Adrenal gland (tissue), 5 donors: ENCODE data around the gene PCSK6.

Source experiments
- CTCF ChIP-seq, 6 experiments: fragments of 450-650 bp in 4 of 6; fragments of 200-600 bp in 2 of 6; sonication (generic) in 1 of 6; IDR thresholded peaks; 1 replicate in 5 of 6; 2 replicates in 1 of 6; pipeline versions ENCODE4 v1.5.1 to v1.8.0; 2016 to 2021; ENCODE audit warnings: antibody characterized with exemption in 6 of 6, mild to moderate bottlenecking in 2 of 6, moderate library complexity in 1 of 6
- POLR2A ChIP-seq, 2 donors: fragments of 450-650 bp; IDR thresholded peaks; one replicate each; pipeline ENCODE4 v1.6.1; 2017; ENCODE audit warnings: antibody characterized with exemption in 2 of 2, mild to moderate bottlenecking in 2 of 2, moderate library complexity in 1 of 2
- donor health status: DM: no; HTN: no; CAD: no.

DNA sequence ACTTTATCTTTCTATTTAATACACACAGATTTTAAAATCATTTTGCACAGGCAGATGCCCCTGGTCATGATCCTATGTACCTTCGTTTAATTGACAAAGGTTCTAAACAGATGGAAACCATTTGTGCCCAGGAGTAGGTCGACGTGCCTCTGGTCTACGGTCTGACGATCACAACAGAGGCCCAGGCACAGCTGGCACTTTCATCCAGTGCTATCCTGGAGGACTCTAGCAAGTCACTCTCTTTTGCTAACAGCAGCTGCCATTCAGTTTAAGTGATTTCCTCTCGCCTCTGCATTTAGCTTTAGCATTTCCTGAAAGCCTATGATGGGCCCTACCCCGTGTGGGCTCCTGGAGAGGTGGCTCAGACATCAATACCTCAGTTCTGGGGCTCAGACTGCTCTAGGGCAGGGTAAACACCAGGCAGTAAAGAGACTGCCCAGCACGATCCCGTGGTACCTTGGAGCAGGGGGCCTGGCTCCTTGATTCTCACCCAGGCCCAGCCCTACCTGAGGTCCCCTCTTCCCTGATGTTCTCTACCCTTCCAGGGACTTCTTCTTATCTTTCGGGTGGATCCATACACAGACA is 111.2 kb downstream of the PCSK6 start:
- TF ChIP-seq CTCF (IDR thresholded peaks at IDR 0.05) (no peak), POLR2A (IDR thresholded peaks at IDR 0.05) (no peak)
